Body of pancreas (tissue), 4 donors: ENCODE data around the gene ABHD12B.

Experiments
- CTCF ChIP-seq, 7 experiments: fragments of 450-650 bp in 4 of 7; fragments of 200-600 bp in 3 of 7; sonication (generic) in 3 of 7; IDR thresholded peaks; one replicate each; pipeline ENCODE4 v1.5.1; 2016 to 2019; ENCODE audit warnings: antibody characterized with exemption in 7 of 7
- POLR2A ChIP-seq, 3 donors: fragments of 450-650 bp; IDR thresholded peaks; one replicate each; pipeline ENCODE4 v1.6.1; 2016; ENCODE audit warnings: antibody characterized with exemption in 3 of 3, mild to moderate bottlenecking in 2 of 3

GRCh38 chr14:50855558-50855957 is 16.3 kb upstream of the ABHD12B start:
- TF ChIP-seq CTCF (IDR thresholded peaks at IDR 0.05), result no peak
- TF ChIP-seq POLR2A (IDR thresholded peaks at IDR 0.05), result no peak
